HepG2 (cell line): ENCODE results near the gene ACBD5. TPM values are rescaled to one million over a fixed set of nuclear protein-coding genes. Genes with fewer than 3 reads are reported as not detected.

Experiments
- CBFB ChIP-seq: sonication (generic); formaldehyde crosslinking; IDR thresholded peaks from 2 replicates; pipeline ENCODE4 v1.4.0; 2020; ENCODE audit warnings: missing genetic modification reagents
- CHCHD3 ChIP-seq: sonication (generic); formaldehyde crosslinking; IDR thresholded peaks from 2 replicates; pipeline ENCODE4 v1.8.0; 2022; ENCODE audit warnings: mild to moderate bottlenecking, missing genetic modification reagents, moderate library complexity
- DZIP1 ChIP-seq: sonication (generic); formaldehyde crosslinking; IDR thresholded peaks from 2 replicates; pipeline ENCODE4 v1.5.0; 2020; ENCODE audit warnings: mild to moderate bottlenecking, missing genetic modification reagents
- FOXK1 ChIP-seq: sonication (generic); formaldehyde crosslinking; IDR thresholded peaks from 2 replicates; pipeline ENCODE4 v1.4.0; 2020; ENCODE audit warnings: low read depth, missing genetic modification reagents, borderline replicate concordance
- FOXO4 ChIP-seq: sonication (generic); formaldehyde crosslinking; conservative IDR thresholded peaks from 2 replicates; pipeline ENCODE4 v1.8.1; 2023; ENCODE audit warnings: missing genetic modification reagents
- HES4 ChIP-seq: sonication (generic); formaldehyde crosslinking; IDR thresholded peaks from 2 replicates; pipeline ENCODE4 v1.9.0; 2021; ENCODE audit warnings: mild to moderate bottlenecking, missing genetic modification reagents, borderline replicate concordance
- HOXA5 ChIP-seq: sonication (generic); formaldehyde crosslinking; IDR thresholded peaks from 2 replicates; pipeline ENCODE4 v1.4.0; 2020; ENCODE audit warnings: missing genetic modification reagents
- IRF2 ChIP-seq: IDR thresholded peaks from 2 replicates; pipeline ENCODE4 v1.6.1; 2018; ENCODE audit warnings: missing genetic modification reagents, missing compliant biosample characterization
- KAT8 ChIP-seq: IDR thresholded peaks from 2 replicates; pipeline ENCODE4 v1.6.1; 2016; ENCODE audit warnings: missing genetic modification reagents, missing compliant biosample characterization
- MED1 ChIP-seq: sonication (generic); formaldehyde crosslinking; IDR thresholded peaks from 2 replicates; pipeline ENCODE4 v1.4.0; 2020; ENCODE audit warnings: missing genetic modification reagents
- NCOA5 ChIP-seq: sonication (generic); formaldehyde crosslinking; IDR thresholded peaks from 2 replicates; pipeline ENCODE4 v1.4.0; 2020; ENCODE audit warnings: missing genetic modification reagents
- PHF8 ChIP-seq: sonication (generic); formaldehyde crosslinking; IDR thresholded peaks from 2 replicates; pipeline ENCODE4 v1.5.0; 2020; ENCODE audit warnings: missing genetic modification reagents
- RFXANK ChIP-seq: IDR thresholded peaks from 2 replicates; pipeline ENCODE4 v1.6.1; 2016
- SAP130 ChIP-seq: IDR thresholded peaks from 2 replicates; pipeline ENCODE4 v1.6.1; 2016; ENCODE audit warnings: low read depth
- SMAD1 ChIP-seq: sonication (generic); formaldehyde crosslinking; IDR thresholded peaks from 2 replicates; pipeline ENCODE4 v1.4.0; 2020; ENCODE audit warnings: missing genetic modification reagents, low read depth, mild to moderate bottlenecking, borderline replicate concordance
- TAF1 ChIP-seq: sonication (generic); formaldehyde crosslinking; IDR thresholded peaks from 2 replicates; pipeline ENCODE4 v1.4.0; 2020; ENCODE audit warnings: missing genetic modification reagents
- TARDBP ChIP-seq: sonication (generic); formaldehyde crosslinking; IDR thresholded peaks from 2 replicates; pipeline ENCODE4 v1.8.0; 2022; ENCODE audit warnings: mild to moderate bottlenecking, missing genetic modification reagents
- YEATS2 ChIP-seq: sonication (generic); formaldehyde crosslinking; IDR thresholded peaks from 2 replicates; pipeline ENCODE4 v1.4.0; 2020; ENCODE audit warnings: missing genetic modification reagents, borderline replicate concordance
- ZNF10 ChIP-seq: sonication (generic); formaldehyde crosslinking; IDR thresholded peaks from 2 replicates; pipeline ENCODE4 v1.4.0; 2020; ENCODE audit warnings: mild to moderate bottlenecking, low read depth, missing genetic modification reagents, borderline replicate concordance
- ZNF264 ChIP-seq: sonication (generic); formaldehyde crosslinking; IDR thresholded peaks from 2 replicates; pipeline ENCODE4 v1.4.0; 2020; ENCODE audit warnings: missing genetic modification reagents
- ZNF3 ChIP-seq: IDR thresholded peaks from 2 replicates; pipeline ENCODE4 v1.7.0; 2017; ENCODE audit warnings: inconsistent platforms
- ZNF350 ChIP-seq: sonication (generic); formaldehyde crosslinking; IDR thresholded peaks from 2 replicates; pipeline ENCODE4 v1.4.0; 2020; ENCODE audit warnings: mild to moderate bottlenecking, low read depth, missing genetic modification reagents, borderline replicate concordance
- ZNF354B ChIP-seq: sonication (generic); formaldehyde crosslinking; IDR thresholded peaks from 2 replicates; pipeline ENCODE4 v1.8.0; 2022; ENCODE audit warnings: mild to moderate bottlenecking, missing genetic modification reagents
- ZNF550 ChIP-seq: sonication (generic); formaldehyde crosslinking; IDR thresholded peaks from 2 replicates; pipeline ENCODE4 v1.4.0; 2020; ENCODE audit warnings: mild to moderate bottlenecking, missing genetic modification reagents, borderline replicate concordance
- ZNF790 ChIP-seq: sonication (generic); formaldehyde crosslinking; IDR thresholded peaks from 2 replicates; pipeline ENCODE4 v1.8.0; 2022; ENCODE audit warnings: missing genetic modification reagents, mild to moderate bottlenecking, borderline replicate concordance
- ZNF83 ChIP-seq: sonication (generic); formaldehyde crosslinking; IDR thresholded peaks from 2 replicates; pipeline ENCODE4 v1.4.0; 2020; ENCODE audit warnings: missing genetic modification reagents, mild to moderate bottlenecking, borderline replicate concordance
- ZSCAN12 ChIP-seq: sonication (generic); formaldehyde crosslinking; IDR thresholded peaks from 2 replicates; pipeline ENCODE4 v1.9.0; 2021; ENCODE audit warnings: mild to moderate bottlenecking, missing genetic modification reagents
- polyA plus RNA-seq, 8 experiments: library from polyadenylated mRNA; depleted of rRNA in 3 of 8; stranded (reverse) in 7 of 8; unstranded in 1 of 8; fragments of >200 nt; fragmentation: Illumina TruSeq in 4 of 8; extraction: Trizol in 4 of 8; gene quantifications; 2 replicates each; pipeline versions ENCODE4 v1.2.1 to v1.2.3, GENCODE V29; 2011 to 2016; ENCODE audit warnings: low read depth in 4 of 8, missing spikeins in 1 of 8, mixed read lengths in 1 of 8; ENCODE audit not compliant: insufficient read depth in 1 of 8
- total RNA-seq, 5 experiments: library from RNA; depleted of rRNA; stranded (reverse); fragments of >200 nt; fragmentation: Illumina TruSeq; extraction: Trizol; gene quantifications; 2 replicates each; pipeline ENCODE4 v1.2.3, GENCODE V29; 2016; ENCODE audit warnings: low read depth in 1 of 5
- TF ChIP-seq, protein P1 (sequence below): sonication (generic); formaldehyde crosslinking; IDR thresholded peaks from 2 replicates; pipeline ENCODE4 v1.5.0; 2020; ENCODE audit warnings: missing genetic modification reagents

Gene ACBD5
- total and polyA plus RNA-seq, 2 of the 13 experiments (the other 11 are each of a cell fraction or from before 2014, with no cell fraction given), result 10.3 to 14.8 TPM

GRCh38 chr10:27155066-27155754 lies 85.4 kb downstream of the ACBD5 start, which contains the start of gene MASTL (continued):
- TF ChIP-seq FOXO4 (CRISPR knock-in tag) (no peak), ZNF550 (CRISPR knock-in tag) (no peak), ZNF354B (CRISPR knock-in tag) (no peak), ZNF264 (CRISPR knock-in tag) (no peak), ZNF83 (no peak), PHF8 (CRISPR knock-in tag) (peak; percentile 62), CHCHD3 (CRISPR knock-in tag) (0 out of 2 replicates have a peak, but pooled peaks have one; percentile 45), YEATS2 (CRISPR knock-in tag) (peak; percentile 87), TAF1 (peak; percentile 85), ZSCAN12 (CRISPR knock-in tag) (no peak), RFXANK (CRISPR knock-in tag) (peak; percentile 81), MED1 (CRISPR knock-in tag) (peak; percentile 67), ZNF790 (CRISPR knock-in tag) (no peak), FOXK1 (peak; percentile 75; the same call in 1 of the 2 replicates), IRF2 (CRISPR knock-in tag) (peak; percentile 83; the same call in 1 of the 2 replicates), CBFB (CRISPR knock-in tag) (peak; percentile 70; the same call in 1 of the 2 replicates), TARDBP (CRISPR knock-in tag) (no peak), NCOA5 (CRISPR knock-in tag) (no peak), SAP130 (CRISPR knock-in tag) (peak; percentile 96), ZNF10 (CRISPR knock-in tag) (no peak), HOXA5 (CRISPR knock-in tag) (peak; percentile 88), SMAD1 (CRISPR knock-in tag) (0 out of 2 replicates have a peak, but pooled peaks have one; percentile 16), ZNF3 (CRISPR knock-in tag) (no peak), DZIP1 (CRISPR knock-in tag) (peak; percentile 82; the same call in 1 of the 2 replicates), HES4 (CRISPR knock-in tag) (no peak), ZNF350 (CRISPR knock-in tag) (0 out of 2 replicates have a peak, but pooled peaks have one; percentile 9), KAT8 (CRISPR knock-in tag) (peak; percentile 78)
- TF ChIP-seq, protein P1, sequence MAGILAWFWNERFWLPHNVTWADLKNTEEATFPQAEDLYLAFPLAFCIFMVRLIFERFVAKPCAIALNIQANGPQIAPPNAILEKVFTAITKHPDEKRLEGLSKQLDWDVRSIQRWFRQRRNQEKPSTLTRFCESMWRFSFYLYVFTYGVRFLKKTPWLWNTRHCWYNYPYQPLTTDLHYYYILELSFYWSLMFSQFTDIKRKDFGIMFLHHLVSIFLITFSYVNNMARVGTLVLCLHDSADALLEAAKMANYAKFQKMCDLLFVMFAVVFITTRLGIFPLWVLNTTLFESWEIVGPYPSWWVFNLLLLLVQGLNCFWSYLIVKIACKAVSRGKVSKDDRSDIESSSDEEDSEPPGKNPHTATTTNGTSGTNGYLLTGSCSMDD (CRISPR knock-in tag), result no peak
